Ramos (cell line): ENCODE measurements around the gene HS3ST3B1.

Experiments used
- in situ Hi-C: fragments of 300-500 bp; cut with MboI; formaldehyde crosslinking; loops from one replicate; pipeline ENCODE4 v1.14.3; 2022; ENCODE audit warnings: low sequenced_read_pairs; ENCODE audit not compliant: unreplicated experiment

The HS3ST3B1 gene

DNA sequence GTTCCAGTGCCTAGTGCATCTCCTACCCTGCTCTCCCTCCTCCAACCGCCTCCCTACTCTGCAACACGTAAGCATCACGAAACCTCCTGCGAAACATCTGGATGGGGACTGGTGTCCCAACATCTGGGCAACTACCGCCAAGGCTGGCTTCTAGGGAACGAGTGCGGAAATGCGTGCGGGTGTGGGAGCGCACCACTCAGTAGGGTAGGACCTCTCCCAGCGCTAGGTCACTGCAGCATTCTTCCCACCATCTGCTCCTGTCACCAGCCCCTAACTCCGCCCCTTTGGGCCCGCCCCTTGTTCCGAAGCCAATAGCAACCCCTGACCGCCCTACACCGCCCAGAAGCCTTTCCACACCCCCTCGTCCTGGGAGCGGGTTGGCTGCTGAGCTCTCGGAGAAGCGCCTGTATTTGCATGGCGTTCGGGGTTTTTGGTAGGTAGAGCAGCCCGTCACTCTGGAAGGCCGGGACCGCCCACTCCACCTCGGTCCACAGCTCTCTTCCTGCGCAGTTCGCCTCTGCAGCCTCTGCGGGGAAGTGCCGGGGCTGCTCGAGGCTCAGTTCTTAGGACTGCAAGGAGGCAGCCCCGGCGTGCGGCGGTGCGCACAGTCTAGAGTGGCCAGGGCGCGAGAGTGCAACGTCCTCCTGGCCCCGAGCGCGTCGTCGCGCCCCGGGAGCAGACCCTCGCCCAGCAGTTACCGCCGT lies at the start of gene HS3ST3B1:
Gene HS3ST3B1 (plus strand): TSS at position 507 of the 704 bp plus-strand sequence. CDS start 438 bp downstream, outside the sequence.
- in situ Hi-C loops = loop anchor here (25.0 kb wide), 1 partner anchor 713 kb away; no protein-coding TSS in a partner anchor

DNA sequence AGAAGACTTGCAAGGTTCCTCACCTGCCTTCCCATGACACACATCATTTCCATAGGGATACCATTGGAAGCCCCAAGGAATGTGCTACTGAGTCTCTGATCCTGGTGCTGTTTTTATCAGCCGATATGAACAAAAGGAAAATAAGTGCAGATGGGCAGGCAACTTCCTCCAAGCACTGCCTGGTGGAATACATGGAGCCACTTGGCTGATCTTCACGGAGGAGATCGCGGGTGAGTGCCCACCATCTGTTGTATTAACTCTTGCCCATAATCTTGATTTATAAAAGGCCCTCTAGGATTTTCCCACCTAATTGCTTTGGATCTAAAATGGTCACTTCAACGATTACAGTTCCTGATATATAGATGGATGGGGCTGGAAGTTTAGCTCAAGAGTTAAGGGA lies 39.5 kb upstream of the HS3ST3B1 start:
- in situ Hi-C loops = no loop called here

DNA sequence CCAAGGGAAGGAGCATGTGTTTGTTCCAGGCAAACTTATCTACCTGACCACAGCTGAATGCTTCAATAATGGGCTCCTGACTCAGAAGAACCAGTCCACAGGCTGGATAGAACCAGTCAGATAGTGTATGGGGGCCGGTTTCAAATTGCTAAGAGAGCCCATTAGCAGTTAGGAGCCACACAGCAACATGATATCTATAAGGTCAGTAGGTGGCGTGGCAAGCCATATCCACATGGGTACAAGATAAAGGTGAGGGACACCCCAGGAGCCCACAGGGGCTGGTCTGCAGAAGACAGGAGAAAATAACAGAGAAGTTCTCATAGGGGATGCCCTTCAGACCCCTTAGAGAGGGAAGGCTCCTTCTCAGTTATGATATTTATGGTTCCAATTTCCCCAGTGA lies 32.6 kb upstream of the HS3ST3B1 start:
- in situ Hi-C loops = no loop called here

DNA sequence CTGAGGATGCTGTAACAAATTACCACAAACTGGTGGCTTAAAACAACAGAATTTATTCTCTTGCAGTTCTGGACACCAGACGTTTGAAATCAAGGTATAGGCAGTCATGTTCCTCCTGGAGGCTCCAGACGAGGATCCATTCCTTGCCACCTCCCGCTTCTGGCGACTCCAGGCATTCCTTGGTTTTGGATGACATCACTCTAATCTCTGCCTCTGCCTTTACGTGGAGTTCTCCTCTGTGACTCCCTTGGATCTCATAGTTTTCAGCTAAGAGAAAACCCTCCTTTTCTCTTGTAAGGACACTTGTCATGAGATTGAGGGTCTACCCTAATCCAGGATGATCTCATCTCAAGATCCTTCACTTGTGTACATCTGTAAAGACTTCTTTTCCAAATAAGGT lies 31.4 kb upstream of the HS3ST3B1 start:
- in situ Hi-C loops = no loop called here

DNA sequence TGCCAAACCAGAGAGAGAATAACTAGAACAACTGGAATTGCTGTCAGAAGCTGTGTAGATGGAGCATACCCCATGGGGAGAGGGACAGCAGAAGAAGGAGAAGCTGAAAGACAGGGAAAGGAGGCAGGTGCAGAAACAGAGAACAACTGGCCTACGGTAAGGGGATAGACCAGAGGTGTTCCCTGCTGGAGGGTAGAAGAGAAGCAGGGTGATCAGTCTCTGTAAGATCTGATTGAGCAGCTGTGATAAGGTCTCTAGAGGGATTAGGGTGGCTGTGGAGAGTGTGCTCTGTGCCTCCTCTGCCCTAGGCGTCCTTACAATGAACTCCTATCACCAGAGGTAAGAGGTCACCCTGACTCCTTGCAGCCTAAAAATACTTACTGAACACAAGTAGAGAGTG lies 30.4 kb upstream of the HS3ST3B1 start:
- in situ Hi-C loops = no loop called here

GRCh38 chr17:14276535-14277250 lies 24.2 kb upstream of the HS3ST3B1 start:
- in situ Hi-C loops = no loop called here

DNA sequence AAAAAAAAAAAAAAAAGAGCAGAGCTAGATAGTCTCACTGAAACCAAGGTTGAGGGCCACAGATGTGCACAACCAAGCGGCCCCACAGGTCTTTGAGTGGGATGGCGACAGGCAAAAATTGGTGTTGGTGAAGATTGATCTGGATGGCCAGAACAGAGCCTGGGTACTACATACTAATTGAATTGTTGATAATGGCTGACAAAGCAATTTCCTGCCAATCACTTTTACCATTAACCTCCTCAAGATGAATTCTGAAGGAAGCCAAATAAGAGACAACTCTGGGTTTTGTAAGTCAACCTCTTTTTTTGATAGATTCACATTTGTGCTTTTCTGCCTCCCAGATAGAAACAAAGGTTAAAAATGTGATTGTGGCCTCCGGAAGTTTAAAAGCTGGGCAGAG lies 19.4 kb upstream of the HS3ST3B1 start:
- in situ Hi-C loops = no loop called here

DNA sequence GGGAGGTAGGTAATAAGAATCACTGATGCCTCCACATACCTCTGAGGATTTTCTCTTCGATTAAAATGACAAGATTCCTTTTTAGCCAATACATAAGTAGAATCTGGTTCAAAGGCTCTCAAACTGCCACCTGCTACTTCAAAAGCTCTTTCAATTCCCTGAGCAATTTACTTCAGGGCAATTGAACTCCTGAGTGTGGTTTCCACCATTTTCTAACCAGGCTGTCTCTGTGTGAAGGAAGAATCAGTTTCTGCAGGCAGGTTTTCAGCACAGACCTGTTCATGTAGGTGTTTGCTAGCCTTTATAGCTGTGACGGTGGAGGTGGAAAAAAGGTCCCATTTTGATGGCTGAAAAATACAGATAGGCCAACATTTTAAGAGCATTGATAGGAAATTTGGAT lies 18.2 kb upstream of the HS3ST3B1 start:
- in situ Hi-C loops = no loop called here

- in situ Hi-C loops = no loop called here
Observed at GRCh38 chr17:14289162-14289561, 11.7 kb upstream of the HS3ST3B1 start.

GRCh38 chr17:14294876-14295275 lies 6.0 kb upstream of the HS3ST3B1 start:
- in situ Hi-C loops = no loop called here

- in situ Hi-C loops = no loop called here
Observed at GRCh38 chr17:14295676-14296075, 5.2 kb upstream of the HS3ST3B1 start.

- in situ Hi-C loops = no loop called here
Observed at GRCh38 chr17:14296166-14296910, 4.5 kb upstream of the HS3ST3B1 start.

DNA sequence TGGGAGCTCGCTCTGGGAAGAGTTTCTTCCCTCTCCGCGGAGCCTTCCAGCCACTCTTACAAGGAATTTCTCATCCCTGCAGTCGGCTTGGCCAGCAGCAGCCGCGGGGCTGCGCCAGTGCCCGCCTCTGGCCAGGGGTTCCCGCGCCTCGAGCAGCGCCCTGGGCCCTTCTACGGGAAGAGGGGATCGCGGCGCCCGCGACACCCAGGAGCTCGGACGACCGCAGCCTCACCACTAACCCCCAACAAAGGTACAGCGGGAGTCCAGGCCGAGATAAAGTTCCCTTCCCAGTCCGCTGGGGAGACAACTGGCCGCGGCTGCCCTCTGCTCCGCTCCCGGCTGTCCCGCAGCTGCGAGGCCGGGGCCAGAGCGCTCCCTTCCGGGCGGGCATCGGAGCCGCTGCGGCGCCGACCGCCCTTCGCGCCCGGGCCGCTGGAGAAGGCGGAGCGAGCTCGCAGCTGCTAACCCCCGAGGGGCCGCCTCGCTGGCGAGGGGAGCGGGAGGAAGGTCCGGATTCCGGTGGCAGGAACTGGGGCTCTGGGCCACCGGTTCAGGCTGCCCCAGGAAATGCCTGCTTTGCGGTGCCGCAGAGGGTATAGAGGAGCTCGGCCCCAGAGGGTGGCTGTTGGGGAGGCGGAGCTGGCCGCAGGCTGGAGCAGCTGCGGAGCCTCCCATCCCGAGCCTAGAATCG lies 3.6 kb upstream of the HS3ST3B1 start:
- in situ Hi-C loops = no loop called here

GRCh38 chr17:14298221-14298946 lies 2.5 kb upstream of the HS3ST3B1 start:
- in situ Hi-C loops = no loop called here

GRCh38 chr17:14298947-14299279 lies 2.0 kb upstream of the HS3ST3B1 start:
- in situ Hi-C loops = no loop called here

DNA sequence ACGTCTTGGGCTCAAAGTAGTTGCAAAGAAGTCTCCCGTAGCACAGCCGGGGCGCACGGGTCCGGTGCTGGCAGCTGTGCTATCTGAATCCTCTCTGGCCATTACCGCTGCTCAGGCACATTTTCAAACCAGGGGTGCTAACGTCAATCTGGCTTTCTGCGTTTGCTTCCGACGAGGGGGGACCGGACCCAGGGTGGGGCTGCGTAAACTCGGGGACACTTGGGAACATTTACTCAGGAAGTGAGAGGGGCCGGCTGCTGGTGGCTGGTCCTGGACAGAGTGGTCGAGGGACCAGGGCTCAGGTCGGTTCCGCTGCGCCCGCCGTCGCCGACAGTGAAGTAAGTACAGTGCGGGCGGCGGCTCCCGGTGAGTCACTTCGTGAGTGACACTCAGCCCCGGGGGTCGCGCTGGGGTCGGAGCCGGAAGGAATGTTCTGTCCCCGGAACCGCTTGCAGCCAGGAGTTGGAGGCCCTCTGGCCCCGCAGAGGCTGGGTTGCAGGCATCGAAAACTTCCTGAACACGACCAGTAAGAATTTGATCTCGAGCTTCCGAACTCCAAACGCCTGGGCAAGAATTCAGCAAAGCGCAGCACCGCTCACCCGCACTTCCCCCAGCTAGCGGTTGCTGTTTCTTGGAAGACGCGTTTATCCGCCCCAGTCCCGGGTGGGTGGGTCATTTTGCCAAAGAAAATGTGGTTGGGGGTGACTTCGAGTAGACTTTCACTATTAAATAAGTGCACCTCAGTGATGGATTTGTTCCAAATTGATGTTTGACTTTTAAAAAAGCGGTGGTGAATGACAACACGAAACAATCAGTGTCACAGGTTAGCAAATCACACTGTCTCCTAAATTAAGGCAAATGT lies 1.4 kb upstream of the HS3ST3B1 start:
- in situ Hi-C loops = loop anchor here (25.0 kb wide), 1 partner anchor 712 kb away; no protein-coding TSS in a partner anchor

DNA sequence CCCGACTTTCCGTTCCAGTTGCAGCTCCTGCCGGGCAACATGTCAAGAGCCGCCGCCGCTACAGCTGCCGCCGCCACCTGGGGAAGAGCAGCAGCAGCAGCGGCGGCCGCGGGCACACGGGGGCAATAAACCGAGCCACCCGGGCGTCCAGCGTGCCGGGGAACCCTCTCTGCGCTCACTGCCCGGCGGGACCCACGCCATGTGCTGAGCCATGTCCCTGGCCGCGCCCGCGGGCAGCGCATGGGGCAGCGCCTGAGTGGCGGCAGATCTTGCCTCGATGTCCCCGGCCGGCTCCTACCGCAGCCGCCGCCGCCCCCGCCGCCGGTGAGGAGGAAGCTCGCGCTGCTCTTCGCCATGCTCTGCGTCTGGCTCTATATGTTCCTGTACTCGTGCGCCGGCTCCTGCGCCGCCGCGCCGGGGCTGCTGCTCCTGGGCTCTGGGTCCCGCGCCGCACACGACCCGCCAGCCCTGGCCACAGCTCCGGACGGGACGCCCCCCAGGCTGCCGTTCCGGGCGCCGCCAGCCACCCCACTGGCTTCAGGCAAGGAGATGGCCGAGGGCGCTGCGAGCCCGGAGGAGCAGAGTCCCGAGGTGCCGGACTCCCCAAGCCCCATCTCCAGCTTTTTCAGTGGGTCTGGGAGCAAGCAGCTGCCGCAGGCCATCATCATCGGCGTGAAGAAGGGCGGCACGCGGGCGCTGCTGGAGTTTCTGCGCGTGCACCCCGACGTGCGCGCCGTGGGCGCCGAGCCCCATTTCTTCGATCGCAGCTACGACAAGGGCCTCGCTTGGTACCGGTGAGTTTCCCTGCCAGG lies 604 bp downstream of the HS3ST3B1 start:
- in situ Hi-C loops = loop anchor here (25.0 kb wide), 1 partner anchor 714 kb away; no protein-coding TSS in a partner anchor

DNA sequence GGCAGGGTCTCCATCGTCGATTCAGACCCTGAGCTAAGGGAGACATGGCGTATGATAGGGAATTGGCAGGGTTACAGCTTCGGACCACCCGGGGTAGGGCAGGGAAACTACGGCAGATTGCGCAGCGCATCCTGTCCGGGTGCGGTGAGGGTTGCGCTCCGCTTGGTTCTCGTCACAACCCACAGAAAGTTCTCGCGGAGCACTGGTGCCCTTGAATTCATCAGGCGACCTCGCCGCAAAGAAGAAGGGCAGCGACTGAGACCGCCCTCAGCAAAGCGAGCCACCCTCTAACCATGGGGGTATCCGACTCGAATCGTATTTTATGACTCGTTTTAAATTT lies 1.2 kb downstream of the HS3ST3B1 start:
- in situ Hi-C loops = loop anchor here (25.0 kb wide), 1 partner anchor 715 kb away; no protein-coding TSS in a partner anchor
